Activated T-cell treated with anti-CD3 and anti-CD28 coated beads, Interleukin-2, amount 50 U/mL, for 4 hours (primary cell): ENCODE measurements around the gene SNCB. TPM values are rescaled to one million over a fixed set of nuclear protein-coding genes. Genes with fewer than 3 reads are reported as not detected.

Experiments used
- ATAC-seq, 2 donors: fragments of 200-7000 bp; cut with Tn5 transposase; one replicate each; pipeline ENCODE4 v1.10.0; 2021
- DNase-seq: peaks from one replicate; pipeline ENCODE4 v3.0.0-alpha.2; 2020
- H3K27me3 Mint-ChIP-seq: one replicate; pipeline ENCODE4 v1.8.0; 2021; ENCODE audit warnings: low read depth, mixed read lengths
- H3K36me3 Mint-ChIP-seq: one replicate; pipeline ENCODE4 v1.8.0; 2022; ENCODE audit warnings: mixed read lengths; ENCODE audit not compliant: insufficient read depth
- H3K4me1 Mint-ChIP-seq: one replicate; pipeline ENCODE4 v1.8.0; 2021; ENCODE audit warnings: low read depth, mixed read lengths
- H3K4me3 Mint-ChIP-seq: one replicate; pipeline ENCODE4 v1.8.0; 2021; ENCODE audit warnings: mild to moderate bottlenecking, moderate library complexity, mixed read lengths
- H3K9me3 Mint-ChIP-seq: one replicate; pipeline ENCODE4 v1.8.0; 2021; ENCODE audit warnings: mixed read lengths
- total RNA-seq, 3 donors: library from RNA; stranded (reverse); gene quantifications; one replicate each; pipeline ENCODE4 v1.2.1, GENCODE V29; 2021

The SNCB gene
- total RNA-seq, 3 donors from 2014 or later: not detected

- ATAC-seq (no peak), DNase-seq (no peak)
- Mint-ChIP-seq H3K27me3 (no peaks in the 10 kb centered on the region), H3K4me1 (peaks cover 18% of the 10 kb centered on the region), H3K36me3 (no peaks in the 10 kb centered on the region), H3K9me3 (no peaks in the 10 kb centered on the region), H3K4me3 (no peak overlapping the region)
These were observed 13.3 kb upstream of the SNCB start for GRCh38 chr5:176643491-176644219.

DNA sequence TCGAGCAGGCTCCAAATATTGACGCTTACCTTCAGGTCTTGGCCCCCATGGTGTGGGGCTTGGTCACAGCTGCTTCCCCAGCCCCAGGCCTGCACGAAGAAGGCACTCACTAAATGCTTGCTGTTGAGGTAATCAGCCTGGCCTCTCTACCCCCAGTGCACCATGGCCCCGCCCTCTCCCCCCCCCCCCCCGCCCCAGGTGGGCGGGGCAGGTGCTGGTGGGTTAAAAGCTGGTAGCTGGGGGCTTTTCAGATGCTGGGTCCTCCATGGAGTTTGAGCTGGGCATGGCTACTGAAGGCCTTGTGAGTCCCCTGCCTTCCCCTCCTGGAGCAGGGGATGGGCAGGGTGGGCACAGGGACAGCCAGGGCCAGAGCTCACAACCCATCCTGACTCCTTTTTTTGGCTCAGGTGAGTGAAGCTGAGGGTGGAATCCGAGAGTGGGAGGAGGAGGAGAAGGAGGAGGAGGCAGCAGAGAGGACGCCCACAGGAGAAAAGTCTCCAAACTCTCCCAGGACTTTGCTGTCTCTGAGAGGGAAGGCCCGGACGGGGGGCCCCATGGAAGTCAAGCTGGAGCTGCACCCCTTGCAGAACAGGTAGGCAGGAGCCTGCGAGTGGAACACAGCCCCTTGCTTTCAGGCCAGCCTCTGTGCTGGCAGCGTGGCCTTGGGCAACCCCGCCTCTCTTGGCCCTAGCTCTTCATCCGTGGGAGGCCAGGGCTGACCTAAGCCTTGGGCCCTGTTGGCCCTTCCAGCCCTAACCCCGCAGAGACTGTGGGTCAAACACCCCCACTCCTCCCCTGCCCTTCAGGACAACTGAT lies 12.5 kb upstream of the SNCB start:
- H3K4me3 Mint-ChIP-seq: no peak overlapping the region
- H3K9me3 Mint-ChIP-seq: no peaks in the 10 kb centered on the region
- peaks cover 10% of the 10 kb centered on the region for H3K4me1 Mint-ChIP-seq
- DNase-seq (no peak), ATAC-seq (no peak)
- H3K27me3 Mint-ChIP-seq: no peaks in the 10 kb centered on the region
- H3K36me3 Mint-ChIP-seq: no peaks in the 10 kb centered on the region

DNA sequence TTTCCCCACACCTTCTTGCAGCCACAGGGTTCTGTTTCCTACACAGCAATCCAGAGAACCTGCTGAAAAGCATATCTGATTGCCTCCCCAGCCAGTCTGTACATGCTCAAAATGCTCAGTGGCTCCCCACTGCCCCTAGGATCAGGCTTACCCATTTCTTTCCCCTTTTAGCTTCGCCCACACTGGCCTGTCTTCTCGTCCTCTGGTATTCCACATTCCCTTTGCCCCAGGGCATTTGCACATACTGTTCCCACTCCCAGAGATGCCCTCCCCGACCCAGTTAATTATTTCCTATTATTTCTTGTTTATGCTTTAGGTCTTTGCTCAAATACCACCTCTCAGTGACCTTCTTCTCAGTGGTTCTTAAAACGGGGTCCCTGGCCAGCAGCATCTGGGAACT lies 10.3 kb upstream of the SNCB start:
- Mint-ChIP-seq H3K36me3 (no peaks in the 10 kb centered on the region), H3K27me3 (peaks cover 8% of the 10 kb centered on the region), H3K4me3 (no peak overlapping the region), H3K4me1 (no peaks in the 10 kb centered on the region), H3K9me3 (no peaks in the 10 kb centered on the region)
- DNase-seq (no peak), ATAC-seq (no peak)

DNA sequence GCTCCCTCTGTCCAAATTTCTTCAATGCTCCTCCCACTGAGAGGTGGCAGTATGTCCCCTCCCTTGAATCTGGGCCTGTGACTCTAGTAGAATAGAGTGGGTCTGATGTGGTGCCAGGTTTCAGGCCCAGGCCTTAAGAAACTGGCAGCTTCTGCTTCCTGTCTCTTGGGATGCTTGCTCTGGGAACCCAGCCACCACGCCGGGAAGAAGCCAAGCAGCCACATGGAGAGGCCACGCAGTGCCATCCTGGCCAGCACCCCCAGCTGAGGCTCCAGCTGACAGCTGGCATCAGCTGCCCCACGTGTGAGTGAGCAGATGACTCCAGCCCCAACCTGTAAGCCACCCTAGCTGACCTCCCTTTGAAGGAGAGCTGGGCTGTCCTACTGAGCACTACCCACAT lies 9.6 kb upstream of the SNCB start:
- Mint-ChIP-seq H3K4me1 (no peaks in the 10 kb centered on the region), H3K36me3 (no peaks in the 10 kb centered on the region), H3K9me3 (no peaks in the 10 kb centered on the region), H3K4me3 (no peak overlapping the region), H3K27me3 (peaks cover 14% of the 10 kb centered on the region)
- ATAC-seq (no peak), DNase-seq (no peak)

DNA sequence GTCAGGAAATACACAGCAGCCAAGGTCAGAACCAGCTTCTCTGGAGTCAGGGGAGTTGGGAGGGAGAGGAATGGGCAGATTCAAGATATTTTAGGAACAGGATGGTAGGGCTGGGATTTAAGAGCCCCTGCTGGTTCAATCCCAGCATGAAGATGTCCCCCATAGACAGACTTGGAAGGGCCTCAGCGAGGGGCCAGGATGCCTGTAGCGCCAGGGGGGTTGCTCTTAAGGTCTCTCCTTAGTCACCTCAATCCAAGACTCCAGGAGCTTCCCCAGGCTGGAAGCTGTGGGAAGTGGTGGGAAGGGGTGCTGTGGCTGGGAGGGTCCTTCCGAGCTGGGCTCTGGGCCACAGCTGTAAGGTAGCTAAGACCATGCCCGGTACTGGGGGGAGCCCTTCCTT lies 8.9 kb upstream of the SNCB start:
- Mint-ChIP-seq H3K36me3 (no peaks in the 10 kb centered on the region), H3K9me3 (no peaks in the 10 kb centered on the region), H3K4me3 (no peak overlapping the region), H3K27me3 (peaks cover 20% of the 10 kb centered on the region), H3K4me1 (no peaks in the 10 kb centered on the region)
- no peak for DNase-seq
- ATAC-seq: no peak

- peaks cover 7% of the 10 kb centered on the region for H3K4me1 Mint-ChIP-seq
- no peak overlapping the region for H3K4me3 Mint-ChIP-seq
- no peaks in the 10 kb centered on the region for H3K36me3 Mint-ChIP-seq
- ATAC-seq (no peak), DNase-seq (no peak)
- peaks cover 27% of the 10 kb centered on the region for H3K27me3 Mint-ChIP-seq
- no peaks in the 10 kb centered on the region for H3K9me3 Mint-ChIP-seq
These were observed 8.1 kb upstream of the SNCB start for GRCh38 chr5:176638437-176638836.

GRCh38 chr5:176637556-176637955 lies 7.2 kb upstream of the SNCB start:
- peaks cover 35% of the 10 kb centered on the region for H3K27me3 Mint-ChIP-seq
- ATAC-seq: no peak

DNA sequence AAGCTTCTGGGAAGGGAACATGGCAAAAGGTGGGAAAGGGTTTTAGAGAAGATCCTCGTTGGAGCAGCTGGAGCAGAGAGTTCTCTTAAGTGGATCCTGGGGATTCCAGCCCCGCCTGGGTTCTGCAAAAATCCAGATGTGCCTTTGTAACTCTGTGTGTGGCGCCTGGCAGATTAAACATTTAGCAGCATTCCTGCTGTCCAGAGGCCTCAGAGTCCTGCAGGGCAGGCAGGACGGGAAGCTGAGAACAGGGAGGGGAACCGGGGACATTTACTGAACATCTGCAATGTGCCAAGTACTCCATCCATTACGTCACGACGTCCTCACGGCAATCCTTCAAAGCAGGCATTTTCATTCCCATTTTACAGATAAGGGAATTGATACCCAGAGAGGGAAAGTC lies 6.1 kb upstream of the SNCB start:
- Mint-ChIP-seq H3K4me3 (no peak overlapping the region), H3K27me3 (peaks cover 43% of the 10 kb centered on the region), H3K9me3 (no peaks in the 10 kb centered on the region), H3K36me3 (no peaks in the 10 kb centered on the region), H3K4me1 (peaks cover 7% of the 10 kb centered on the region)
- DNase-seq (no peak), ATAC-seq (no peak)

More at GRCh38 chr5:176637556-176637955, 7.2 kb upstream of the SNCB start:
- no peak for DNase-seq
- no peak overlapping the region for H3K4me3 Mint-ChIP-seq
- H3K9me3 Mint-ChIP-seq: no peaks in the 10 kb centered on the region
- no peaks in the 10 kb centered on the region for H3K36me3 Mint-ChIP-seq
- H3K4me1 Mint-ChIP-seq: peaks cover 7% of the 10 kb centered on the region

- Mint-ChIP-seq H3K9me3 (no peaks in the 10 kb centered on the region), H3K4me1 (peaks cover 20% of the 10 kb centered on the region), H3K36me3 (no peaks in the 10 kb centered on the region), H3K4me3 (no peak overlapping the region), H3K27me3 (peaks cover 65% of the 10 kb centered on the region)
- no peak for DNase-seq
- no peak for ATAC-seq
These were observed 3.3 kb upstream of the SNCB start for GRCh38 chr5:176633598-176633997.

DNA sequence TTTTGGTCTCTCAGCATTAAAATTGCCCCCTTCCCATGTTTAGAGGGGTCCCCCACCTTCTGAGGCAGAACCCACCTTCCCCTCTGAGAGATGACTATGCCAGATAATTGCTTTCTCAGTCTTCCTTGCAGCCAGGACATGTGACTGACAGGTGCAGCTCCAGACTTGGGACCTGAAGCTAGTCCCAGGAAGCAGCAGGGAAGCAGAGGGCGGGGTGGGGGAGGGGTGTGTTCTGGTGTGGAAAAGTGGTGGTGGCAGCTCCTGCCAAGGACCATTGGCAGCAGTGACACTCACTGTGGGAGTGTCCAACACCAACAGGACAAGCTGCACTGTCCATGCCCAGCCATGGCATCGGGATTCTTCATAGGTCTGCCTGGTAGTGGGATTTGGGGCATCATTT lies 2.4 kb upstream of the SNCB start:
- peaks cover 72% of the 10 kb centered on the region for H3K27me3 Mint-ChIP-seq
- no peak overlapping the region for H3K4me3 Mint-ChIP-seq
- DNase-seq (no peak), ATAC-seq (no peak)
- H3K9me3 Mint-ChIP-seq: no peaks in the 10 kb centered on the region
- peaks cover 20% of the 10 kb centered on the region for H3K4me1 Mint-ChIP-seq
- no peaks in the 10 kb centered on the region for H3K36me3 Mint-ChIP-seq

- Mint-ChIP-seq H3K36me3 (no peaks in the 10 kb centered on the region), H3K9me3 (no peaks in the 10 kb centered on the region), H3K4me1 (peaks cover 20% of the 10 kb centered on the region), H3K4me3 (no peak overlapping the region), H3K27me3 (peaks cover 83% of the 10 kb centered on the region)
- ATAC-seq (no peak), DNase-seq (no peak)
These were observed 1.3 kb upstream of the SNCB start for GRCh38 chr5:176631383-176632200.

- Mint-ChIP-seq H3K4me1 (peaks cover 20% of the 10 kb centered on the region), H3K36me3 (no peaks in the 10 kb centered on the region), H3K27me3 (peaks cover 84% of the 10 kb centered on the region), H3K9me3 (no peaks in the 10 kb centered on the region), H3K4me3 (peak overlapping the region; percentile 20)
- ATAC-seq: no peak
- DNase-seq: no peak
These were observed 418 bp upstream of the SNCB start for GRCh38 chr5:176630681-176631222.

DNA sequence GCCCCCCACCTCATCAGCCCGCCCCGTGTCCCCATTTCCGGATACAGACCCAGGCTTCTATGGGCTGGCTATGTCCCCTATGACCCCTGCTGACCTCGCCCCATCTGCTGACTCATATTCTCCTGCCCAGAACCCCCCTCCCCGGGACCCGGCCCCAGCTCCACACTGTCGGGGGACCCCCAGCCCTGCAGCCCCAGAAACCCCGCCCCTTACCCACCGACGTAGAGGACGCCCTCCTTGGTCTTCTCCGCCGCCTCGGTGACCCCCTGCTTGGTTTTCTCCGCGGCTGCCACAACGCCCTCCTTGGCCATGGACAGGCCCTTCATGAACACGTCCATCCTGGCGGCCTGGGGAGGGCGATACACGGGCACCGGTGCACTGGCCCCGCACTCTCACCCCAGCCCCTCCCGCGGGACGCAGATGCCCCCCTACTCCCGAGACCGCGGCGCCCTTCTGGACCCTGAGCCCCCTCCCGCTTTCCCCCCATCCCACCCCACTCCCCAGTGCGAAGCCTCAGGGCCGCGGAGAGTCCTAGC lies 949 bp downstream of the SNCB start:
- ATAC-seq: no peak
- H3K36me3 Mint-ChIP-seq: no peaks in the 10 kb centered on the region
- H3K4me3 Mint-ChIP-seq: no peak overlapping the region
- H3K27me3 Mint-ChIP-seq: peaks cover 72% of the 10 kb centered on the region
- DNase-seq: no peak
- no peaks in the 10 kb centered on the region for H3K9me3 Mint-ChIP-seq
- H3K4me1 Mint-ChIP-seq: peaks cover 20% of the 10 kb centered on the region
